Activated CD8-positive, alpha-beta memory T cell treated with anti-CD3 and anti-CD28 coated beads, Interleukin-2, amount 50 U/mL, for 1 hour (primary cell): ENCODE data around the gene LRRC34.

Source experiments
- DNase-seq: peaks from one replicate; pipeline ENCODE4 v3.0.0-alpha.2; 2020; ENCODE audit errors: extremely low read depth

LRRC34 gene

GRCh38 chr3:169813757-169814517, 1.2 kb upstream of the LRRC34 start:
- peak; percentile 61 for DNase-seq

- DNase-seq: no peak
Observed at GRCh38 chr3:169813278-169813677, 574 bp upstream of the LRRC34 start.

DNA sequence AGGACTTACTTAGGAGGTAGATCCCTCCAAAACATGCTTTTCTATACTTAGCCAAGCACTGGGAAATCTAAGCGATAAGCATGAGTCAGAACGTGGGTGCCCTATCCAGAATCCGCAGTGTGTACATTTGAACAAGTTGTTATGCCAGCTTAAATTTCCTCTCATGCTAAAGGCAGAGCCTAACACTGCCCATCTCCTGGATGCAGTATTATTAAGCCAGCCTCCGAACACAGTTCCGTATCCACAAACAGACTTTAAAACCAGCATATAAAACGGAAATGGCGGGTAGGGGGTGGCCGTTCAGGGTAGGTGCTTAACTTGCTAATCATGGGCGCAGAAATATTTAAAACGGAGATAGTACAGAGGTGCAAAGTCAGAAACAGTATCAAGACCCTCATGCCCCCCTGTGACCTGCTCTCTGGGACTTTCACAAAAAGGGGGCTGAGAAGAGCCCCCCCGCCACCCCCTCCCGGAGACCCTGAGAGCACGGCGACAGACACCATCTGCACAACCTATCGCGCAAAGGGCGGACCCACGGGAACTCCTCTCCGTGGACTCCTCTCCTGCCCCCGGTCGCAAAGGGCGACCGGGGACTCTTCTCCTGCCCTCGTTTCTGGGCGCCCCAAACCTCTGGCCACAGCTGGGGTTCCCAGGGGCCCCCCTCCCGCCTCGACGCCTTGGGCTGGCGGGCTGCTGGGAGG, 923 bp downstream of the LRRC34 start:
- DNase-seq: no peak

DNA sequence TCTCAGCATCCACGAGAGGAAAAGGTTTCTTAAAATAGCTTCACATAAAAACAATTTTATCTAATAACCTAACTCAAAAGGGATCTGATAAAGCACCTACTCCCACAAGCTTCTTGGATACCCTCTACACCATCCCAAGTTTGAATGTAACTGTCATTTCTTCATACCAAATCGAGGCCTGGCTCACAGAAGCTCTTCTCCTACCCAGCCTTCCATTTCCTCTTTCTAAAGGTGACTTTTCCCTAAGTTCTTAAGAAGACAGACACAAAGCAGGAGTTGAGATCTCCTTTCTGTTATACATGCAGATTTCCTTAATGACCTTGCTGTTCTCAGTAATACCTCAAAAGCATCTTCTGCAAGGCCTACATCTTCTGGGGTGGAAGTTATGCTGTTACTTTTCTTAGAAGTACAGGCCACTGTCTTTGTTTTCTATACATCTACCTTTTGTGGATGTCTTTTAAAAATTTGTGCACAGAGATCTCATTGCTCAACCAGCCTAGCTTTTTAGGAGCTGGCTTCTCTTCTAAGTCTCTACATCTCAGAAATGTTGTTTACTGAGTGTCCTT, 3.4 kb downstream of the LRRC34 start:
- DNase-seq: no peak

DNA sequence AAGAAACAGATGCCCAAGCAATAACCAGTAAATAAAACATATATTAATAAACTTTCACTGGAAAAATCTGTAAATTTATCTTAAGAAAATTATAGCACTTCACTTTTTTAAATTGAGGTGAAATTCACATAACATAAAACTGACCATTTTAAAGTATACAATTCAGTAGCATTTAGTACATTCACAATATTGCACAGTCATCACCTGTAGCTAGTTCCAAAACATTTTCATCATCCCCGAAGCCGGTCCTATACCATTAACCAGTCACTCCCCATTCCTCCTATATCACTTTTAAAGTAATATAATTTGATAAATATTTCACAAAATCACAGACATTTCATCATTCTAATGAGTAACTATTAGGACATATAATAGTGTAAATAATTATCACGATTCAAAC, 8.0 kb downstream of the LRRC34 start:
- no peak for DNase-seq

DNA sequence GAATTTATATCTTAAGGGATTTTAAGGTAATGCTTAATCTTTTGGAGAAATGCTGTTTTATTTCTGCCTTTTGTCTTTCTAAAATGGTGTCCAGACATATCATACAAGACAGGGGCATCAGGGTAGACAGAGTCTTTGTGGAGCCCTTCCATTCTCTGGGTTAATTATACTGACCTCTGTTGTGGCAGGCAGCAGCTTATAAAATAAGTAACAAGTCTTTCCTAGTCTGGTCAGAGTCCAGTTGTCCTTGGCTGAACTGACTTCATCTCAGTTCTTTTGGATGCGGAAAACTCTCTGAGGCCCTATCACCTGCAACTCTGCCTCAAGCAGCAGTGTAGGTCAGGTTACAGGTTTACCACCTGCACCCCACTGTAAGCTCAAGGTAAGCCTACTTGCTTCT, 20.3 kb downstream of the LRRC34 start:
- DNase-seq: no peak

DNA sequence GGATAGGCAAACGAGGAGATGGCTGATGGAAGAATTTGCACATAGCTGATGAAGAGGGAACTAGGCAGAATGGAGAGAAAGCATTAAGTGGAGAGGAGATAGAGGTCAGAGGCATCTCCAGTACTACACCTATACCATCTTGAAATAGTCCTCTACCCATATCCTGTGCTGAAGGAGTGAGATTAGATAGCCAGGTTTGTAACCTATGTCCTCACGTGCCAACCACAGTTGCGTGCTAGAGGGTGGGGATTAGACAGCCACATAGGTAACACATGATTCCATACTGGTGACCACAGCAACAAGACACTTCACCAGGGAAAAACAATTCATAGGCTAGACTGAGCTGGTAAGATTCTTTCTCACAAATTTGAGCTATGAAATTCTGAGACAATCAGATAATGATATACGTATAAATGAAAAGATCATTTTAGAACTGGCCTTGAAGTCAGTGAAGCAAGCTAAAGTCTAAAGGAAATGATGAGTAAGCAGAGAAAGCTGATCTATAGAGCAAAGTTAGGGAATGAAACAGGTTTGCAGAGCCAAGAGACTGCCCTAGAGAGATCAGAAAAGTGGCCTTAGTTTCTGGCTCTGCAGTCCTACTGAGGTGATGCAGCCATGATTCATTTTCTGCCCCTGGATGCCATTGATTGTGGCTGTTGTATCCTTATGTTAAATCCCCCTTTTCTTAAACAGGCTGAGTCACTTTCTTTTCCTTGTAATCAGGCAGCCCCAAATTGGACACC, 21.8 kb downstream of the LRRC34 start:
- no peak for DNase-seq

DNA sequence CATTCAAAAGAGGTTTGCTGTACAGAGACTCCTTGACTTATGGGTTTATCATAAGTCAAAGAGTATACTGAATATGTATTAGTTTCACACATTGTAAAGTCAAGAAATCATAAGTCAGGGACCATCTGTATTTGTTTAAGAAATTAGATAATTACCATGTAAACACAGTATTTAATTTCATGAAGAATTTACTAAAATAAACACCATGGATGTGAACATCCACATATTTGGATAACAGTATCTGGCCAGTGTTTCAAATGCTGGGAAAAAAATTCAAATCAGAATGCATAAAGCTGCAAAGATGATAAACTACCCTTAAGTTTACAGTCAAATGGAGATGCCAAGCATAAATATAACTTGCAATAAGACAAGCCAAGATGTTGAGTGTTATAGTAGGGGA, 22.5 kb downstream of the LRRC34 start:
- no peak for DNase-seq

GRCh38 chr3:169787791-169788190, 24.9 kb downstream of the LRRC34 start:
- DNase-seq: no peak

- no peak for DNase-seq
Observed at GRCh38 chr3:169787120-169787519, 25.6 kb downstream of the LRRC34 start.

GRCh38 chr3:169781209-169781855, 31.4 kb downstream of the LRRC34 start:
- no peak for DNase-seq

DNA sequence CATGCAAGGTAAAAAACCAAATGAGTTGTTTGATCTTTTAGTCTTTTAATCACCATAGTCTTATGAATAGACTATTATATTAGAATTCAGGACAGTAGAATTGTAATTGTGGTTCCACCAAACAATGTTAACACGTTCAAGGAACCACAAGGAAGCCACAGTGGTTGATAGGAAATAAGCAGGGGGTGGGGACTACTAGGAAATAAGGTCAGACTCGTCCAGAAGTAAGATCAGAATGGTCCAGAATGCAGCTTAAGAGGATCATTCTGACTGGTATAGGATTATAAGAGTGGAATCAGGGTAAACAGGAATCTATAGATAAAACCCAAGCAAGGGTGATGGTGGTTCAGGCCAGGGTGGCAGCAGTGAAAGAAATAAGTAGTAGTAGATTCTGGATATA, 32.0 kb downstream of the LRRC34 start:
- DNase-seq: no peak

DNA sequence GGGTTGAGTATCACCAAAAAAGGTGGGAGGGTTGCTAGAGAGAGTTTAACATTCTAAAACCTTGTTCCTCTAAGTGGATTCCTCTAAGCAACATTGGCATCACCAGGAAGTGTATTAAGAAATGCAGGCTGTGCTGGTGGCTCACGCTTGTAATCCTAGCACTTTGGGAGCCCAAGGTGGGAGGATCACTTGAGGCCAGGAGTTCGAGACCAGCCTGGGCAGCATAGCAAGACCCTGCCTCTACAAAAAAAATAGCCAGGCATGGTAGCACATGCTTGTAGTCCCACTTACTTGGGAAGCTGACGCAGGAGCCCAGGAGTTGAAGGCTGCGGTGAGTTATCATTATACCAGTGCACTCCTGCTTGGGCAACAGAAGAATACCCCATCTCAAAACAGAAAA, 34.9 kb downstream of the LRRC34 start:
- no peak for DNase-seq

GRCh38 chr3:169774186-169774585, 38.5 kb downstream of the LRRC34 start:
- DNase-seq: no peak

DNA sequence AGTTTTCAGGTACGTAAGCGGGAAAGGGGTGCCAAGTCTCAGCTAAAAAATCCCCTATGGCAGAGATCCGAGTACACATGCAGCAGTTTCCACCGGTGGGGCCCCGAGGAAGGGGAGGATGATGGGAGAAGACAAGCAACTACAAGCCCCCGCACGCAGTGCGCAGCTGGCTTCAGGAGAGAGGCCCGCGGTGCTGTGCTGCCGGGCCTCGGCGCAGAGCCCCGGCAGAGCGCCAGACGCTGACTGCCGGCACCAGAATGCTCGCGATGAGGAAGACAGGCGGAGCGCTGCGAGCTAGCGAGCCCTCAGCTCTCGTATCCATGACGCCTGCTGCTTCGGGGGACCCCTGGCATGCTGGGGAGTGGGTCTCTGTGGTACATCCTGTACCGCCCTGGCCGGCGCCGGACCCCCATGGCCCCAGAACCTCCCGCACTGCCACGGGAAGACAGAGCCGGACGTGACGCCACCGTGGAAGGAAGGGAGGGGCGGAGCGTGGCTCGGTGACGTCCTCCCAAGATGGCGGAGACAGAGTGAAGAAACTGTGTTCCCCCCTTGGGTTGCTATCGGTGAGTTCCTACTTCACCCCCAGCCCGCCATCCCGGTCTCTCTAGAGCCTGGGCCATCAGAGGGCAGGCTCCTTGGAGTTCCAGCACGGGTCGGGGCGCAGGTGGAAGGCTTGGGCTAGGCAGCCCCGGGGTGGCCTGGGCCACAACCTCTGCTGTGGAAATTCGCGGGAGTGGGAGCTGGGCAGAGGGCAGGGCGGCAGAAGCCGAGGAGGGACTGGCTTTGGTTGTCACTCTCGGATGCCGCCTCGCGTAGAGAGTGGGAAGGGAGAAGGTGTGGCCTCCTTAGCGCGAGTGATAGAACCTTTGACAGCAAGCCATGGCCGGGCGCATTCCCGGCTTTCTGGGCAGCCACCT, 39.5 kb downstream of the LRRC34 start, which contains the start of gene MYNN:
Gene MYNN (plus strand): TSS at position 500 of the 920 bp plus-strand sequence. CDS start 900 bp downstream, outside the sequence.
- DNase-seq: peak; percentile 71

GRCh38 chr3:169772305-169772896, 40.3 kb downstream of the LRRC34 start:
- peak; percentile 42 for DNase-seq

GRCh38 chr3:169771497-169772304, 41.0 kb downstream of the LRRC34 start:
- peak; percentile 35 for DNase-seq

GRCh38 chr3:169769287-169770181, 43.2 kb downstream of the LRRC34 start, which contains the start of gene ACTRT3:
ACTRT3 (minus strand) TSS chr3:169769561; CDS start chr3:169769520, 41 bp downstream.
- peak; percentile 25 for DNase-seq
